HG02852 (cell line): ENCODE results near the gene WWC2.
"Not testable (repeated sequence)": the region's sequence is repeated elsewhere in the genome, so short reads cannot be mapped to it uniquely, and the experiment has no call there.

Source experiments
- ATAC-seq: cut with Tn5 transposase; IDR thresholded peaks from one replicate; pipeline ENCODE4 v1.9.1; 2021; ENCODE audit warnings: mild to moderate bottlenecking, moderate library complexity; ENCODE audit not compliant: unreplicated experiment

Gene WWC2

DNA sequence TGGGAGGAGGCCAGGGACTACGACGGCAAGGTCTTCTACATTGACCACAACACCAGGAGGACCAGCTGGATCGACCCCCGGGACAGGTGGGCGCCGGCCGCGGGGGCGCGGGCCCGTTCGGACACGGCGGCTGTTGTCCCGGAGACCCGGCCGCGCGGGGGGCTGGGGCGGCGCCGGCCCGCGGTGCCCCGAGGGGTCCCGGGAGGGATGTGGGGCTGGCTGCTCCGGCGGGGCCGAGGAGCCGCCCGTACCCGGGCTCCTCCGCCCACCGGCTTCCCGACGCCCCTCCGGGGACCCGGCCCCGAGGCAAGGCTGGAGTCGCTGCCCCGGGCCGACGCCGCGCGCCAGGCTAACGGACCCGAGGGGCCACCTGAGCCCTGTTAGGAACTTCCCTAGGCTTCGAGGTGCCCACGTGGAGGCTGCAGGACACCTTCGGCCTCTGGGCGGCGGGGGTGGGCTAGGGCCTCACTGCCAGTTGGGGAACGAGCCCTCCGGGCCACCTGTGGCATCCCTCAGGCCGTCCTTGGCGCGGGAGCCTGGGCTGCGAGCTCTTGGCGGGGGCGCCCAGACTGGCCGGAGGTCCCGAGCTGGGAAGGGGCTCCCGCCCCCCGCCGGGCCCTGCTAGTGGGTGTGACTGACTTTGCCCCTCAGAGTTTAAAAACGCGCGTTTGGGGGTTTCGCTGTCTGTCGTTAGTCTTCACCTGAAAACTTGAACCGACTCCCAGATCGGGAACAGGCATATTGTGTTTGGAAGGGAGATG, 660 bp downstream of the WWC2 start:
- ATAC-seq, result no peak

DNA sequence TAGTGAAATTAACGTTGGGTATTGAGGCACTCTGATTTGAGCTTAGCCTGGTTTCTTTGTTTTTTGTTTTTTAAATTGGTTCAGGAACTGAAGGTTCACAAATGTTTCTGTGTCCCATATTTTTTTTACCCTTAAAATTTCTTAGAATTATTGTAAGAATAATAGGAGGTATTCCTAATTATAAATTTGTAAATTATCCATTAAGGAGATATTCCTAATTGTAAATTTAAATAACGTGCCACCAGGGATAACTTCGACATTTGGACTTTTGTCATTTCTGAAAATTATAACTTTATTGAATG, 1.2 kb downstream of the WWC2 start:
- no peak for ATAC-seq

DNA sequence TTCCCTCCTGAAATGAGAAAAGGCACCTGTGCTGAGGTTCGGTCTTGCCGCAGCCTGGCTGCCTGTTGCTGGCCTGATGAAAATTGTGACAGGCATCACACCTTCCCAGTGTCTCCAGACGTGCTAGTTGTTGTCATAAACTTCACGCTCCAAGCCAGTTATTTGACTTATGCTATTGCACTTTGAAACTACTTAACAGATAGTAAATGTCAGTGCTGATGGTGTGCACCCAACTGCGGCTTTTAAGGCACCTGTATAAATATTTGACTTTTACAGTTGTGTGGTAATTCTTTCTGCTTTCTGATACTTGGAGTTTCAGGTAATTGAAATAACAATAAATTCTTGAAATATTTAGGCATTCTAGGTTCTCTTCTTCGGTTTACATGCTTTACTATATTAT, 1.8 kb downstream of the WWC2 start:
- ATAC-seq, result no peak

DNA sequence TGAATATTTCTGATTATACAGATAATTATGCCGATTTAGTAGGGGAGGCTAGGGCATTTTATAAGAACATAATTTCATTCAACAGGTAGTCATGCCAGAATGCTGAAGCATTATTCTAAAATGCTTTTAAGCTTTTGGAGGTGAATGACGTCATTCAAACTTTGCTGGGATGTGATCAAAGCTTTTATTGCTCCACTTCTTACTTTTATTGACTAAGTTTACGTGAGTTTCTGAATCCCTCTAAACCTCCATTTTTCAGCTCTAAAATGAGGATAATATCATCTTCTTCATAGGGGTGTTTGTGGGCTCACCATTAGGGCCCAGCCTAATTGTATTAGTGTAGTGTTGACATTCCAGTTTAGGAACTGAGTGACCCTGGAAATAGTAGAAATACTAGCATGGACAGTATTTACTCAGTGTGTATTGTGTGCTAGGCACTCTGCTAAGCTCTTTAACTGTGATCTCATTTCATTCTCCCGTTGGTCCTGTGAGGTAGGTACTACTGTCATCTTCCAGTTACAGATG, 3.0 kb downstream of the WWC2 start:
- ATAC-seq, result no peak

DNA sequence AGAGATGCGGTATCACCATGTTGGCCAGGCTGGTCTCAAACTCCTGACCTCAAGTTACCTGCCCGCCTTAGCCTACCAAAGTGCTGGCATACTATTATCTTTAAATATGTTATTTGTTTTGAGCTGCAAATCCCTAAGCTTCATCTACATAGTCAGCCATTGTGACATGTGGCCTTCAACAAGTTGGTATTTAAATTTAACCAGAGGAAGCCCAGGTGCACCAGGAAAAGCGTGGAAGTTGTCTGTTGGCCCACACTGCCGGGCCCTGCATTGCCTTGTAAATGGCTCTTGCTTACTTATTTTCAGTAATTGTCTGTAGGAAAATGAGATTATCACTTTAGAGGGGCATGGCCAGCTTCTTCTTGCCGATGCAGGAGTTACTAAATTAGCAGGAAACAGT, 6.0 kb downstream of the WWC2 start:
- no peak for ATAC-seq

DNA sequence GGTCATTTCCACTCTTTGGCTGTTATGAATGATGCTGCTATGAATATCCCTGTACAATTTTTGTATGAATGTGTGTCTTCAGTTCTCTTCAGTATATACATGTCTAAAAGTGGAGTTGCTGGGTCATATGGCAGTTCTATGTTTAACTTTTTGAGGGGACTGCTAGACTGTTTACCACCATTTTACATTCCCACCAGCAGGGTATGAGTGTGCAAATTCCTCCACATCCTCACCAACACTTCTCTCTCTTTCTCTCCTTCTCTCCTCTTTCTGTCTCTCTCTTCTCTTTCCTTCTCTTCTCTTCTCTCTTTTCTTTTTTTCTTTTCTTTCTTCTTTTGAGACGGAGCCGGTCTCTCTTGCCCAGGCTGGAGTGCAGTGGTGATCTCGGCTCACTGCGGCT, 7.8 kb downstream of the WWC2 start:
- no peak for ATAC-seq

DNA sequence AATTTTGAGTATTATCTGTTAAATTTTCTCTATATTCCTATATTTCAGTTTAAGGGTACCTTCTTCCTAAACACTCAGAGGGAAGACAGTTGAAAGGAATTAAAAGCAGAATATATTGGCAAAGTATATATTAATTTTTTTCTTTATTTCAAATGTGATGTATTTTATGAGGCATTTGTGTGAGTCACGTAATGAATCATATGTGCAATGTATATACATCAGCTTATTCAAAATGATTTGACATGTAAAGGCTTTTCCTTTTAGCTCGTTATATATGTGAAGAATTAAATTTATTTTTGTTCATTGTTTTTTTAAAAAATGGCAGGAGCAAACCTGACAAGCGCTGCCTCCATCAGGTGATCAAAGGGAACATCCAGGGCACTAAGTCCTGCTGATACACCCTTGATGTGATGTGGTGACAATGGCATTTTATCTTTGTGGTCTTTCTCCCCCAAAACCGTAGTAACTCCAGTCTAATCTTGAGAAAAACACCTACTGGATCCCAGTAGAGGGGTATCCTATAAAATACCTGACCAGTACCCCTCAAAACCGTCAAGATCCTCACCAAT, 8.9 kb downstream of the WWC2 start:
- ATAC-seq, result no peak

DNA sequence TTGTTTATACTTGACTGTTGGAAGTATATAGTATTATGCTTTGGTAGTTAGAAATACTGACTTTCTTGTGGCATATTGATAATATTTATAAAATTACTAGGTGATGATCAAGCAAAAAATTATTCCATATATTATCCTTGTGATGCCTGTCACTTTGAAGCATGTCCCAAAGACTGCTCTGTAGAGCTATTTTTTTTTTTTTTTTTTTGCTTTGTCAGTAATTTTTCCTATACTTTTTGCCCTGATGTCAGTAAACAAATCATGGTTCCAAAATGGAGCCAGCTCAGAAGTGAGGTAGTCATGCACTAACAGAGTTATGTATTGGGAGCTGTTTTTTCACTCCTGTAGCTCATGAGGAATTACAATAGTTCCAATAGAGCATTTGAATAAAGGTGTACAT, 11.2 kb downstream of the WWC2 start:
- ATAC-seq, result no peak

DNA sequence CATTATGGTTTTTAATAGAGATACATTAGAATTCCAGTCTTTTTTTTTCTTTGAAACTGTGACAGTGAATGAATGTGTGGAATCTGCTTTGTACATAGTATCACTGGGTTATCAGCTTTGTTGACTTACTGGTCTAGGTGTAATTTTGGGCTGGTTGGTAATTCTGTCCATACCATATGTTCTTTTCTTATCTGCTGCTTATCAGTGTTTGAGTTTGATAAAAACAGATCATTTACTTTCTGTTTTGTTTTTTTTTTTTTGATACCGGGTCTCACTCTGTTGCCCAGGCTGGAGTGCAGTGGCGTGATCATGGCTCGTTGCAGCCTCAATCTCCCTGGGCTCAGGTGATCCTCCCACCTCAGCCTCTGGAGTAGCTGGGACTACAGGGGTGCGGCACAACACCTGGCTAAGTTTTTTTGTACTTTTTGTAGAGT, 12.4 kb downstream of the WWC2 start:
- ATAC-seq, result no peak

DNA sequence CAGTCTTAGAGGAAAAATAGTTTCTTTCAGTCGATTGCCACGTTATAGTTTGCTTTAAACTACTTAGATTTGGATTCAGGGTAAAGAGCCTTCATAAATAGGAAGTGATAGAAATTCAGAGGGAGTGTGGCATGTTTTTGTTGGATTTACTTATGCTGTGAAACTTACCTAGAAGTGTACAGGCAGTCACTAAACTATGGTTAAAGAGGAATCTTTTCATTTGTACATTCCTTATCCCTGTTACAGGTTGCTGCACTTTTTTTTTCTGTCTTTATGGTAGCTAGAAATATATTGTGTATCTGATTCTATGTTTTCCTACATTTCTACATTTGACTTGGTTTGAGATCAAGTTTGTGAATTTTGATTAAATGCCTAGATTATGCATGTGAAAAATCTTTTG, 19.1 kb downstream of the WWC2 start:
- ATAC-seq, result no peak

DNA sequence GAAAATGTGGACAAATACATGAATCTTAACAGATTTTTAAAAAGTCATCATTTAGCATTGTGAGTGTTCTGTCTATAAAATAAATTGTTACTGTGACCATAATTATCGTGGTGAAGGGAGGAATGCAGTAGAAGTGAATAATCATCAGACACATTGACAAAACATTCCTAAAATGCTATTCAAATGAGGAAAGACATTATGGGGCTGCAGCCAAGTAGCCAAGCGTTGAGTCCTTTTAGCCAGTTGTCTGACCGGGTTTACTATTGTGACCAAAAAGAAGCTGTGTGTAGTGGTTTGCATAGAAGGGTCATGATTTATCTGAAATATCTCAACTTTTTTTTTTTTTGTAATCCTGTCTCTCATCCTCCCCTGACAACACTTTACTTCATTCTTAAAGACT, 19.5 kb downstream of the WWC2 start:
- ATAC-seq, result no peak

DNA sequence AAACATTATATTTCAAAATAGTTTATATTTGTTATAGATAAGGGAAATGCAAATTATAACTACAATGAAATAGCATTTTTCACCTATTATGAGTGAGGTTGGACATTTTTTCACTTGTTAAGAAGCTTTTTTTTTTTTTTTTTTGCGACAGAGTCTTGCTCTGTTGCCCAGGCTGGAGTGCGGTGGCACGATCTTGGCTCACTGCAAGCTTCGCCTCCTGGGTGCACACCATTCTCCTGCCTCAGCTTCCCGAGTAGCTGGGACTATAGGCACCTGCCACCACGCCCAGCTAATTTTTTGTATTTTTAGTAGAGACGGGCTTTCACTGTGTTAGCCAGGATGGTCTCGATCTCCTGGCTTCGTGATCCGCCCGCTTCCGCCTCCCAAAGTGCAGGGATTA, 22.6 kb downstream of the WWC2 start:
- ATAC-seq, result not testable (repeated sequence)

DNA sequence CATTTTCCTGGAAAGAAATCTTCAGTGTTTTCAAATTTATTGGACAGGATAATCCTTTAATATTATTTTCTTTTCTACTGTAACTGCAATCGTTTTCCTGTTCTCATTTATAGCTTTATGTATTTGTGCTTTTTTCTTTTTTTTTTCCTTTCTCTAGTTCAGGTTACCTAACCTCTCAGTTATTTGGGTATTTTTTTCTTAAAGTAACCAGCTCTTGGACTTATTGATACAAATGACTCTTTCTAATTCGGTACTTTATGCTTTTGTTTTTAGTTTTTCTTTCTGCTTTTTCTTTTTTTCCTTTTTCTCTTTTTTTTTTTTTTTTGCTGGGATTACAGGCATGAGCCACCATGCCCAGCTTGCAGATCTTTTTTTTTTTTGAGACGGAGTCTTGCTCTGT, 25.2 kb downstream of the WWC2 start:
- ATAC-seq, result no peak

DNA sequence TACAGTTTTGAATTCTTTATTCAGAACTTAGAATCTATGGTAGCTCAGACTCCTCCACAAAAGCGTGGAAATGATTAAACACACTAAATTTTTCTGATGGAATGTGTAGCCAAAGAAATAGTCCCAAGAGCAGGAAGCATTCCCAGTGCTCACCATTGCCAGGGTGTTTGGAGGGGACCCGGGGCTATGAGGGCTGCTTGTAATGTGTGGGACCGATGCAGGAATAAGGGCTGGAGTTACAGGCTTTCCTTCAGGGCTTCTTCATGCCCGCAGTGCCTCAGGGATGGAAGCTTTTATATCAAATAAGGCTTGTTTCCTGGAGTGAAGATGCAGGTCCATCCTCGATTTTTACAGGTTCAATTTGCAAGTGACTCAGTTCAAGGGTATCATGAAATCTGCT, 25.8 kb downstream of the WWC2 start:
- ATAC-seq, result no peak

DNA sequence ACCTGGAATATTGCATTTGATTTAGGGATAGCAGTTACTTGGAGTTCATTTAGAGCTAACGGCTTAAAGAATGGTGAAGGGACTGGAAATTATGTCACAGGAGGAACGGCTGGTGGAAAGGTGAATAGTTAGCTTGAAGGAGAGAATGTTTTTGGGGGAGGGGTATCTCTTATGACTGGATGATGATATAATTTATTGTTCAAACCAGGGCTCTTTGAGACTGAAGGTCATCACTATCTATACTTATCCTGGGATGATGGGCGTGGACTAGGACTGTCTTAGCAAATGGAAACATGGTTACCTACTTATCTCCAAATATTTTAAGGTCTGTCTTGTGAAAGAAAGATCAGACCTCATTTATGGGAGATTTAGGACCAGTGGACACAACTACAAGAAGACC, 30.1 kb downstream of the WWC2 start:
- no peak for ATAC-seq

DNA sequence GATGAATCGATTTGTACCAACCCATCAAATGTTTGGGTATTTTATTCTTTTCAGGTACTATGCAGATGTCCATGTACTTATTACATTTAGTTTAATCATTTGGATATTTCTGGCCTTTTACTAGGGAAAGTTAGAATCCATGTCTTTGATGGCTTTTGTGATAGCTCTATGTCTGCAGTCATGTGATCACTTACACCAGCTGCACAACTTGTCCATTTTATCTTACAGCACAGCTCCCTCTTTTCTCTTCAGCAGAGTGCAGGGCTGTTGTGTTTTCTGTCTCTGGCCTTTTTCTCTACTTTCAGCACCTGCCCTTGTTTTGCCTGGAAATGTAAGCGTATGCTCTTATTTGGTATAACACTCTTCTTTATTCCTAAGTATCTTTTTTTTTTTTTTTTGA, 30.6 kb downstream of the WWC2 start:
- no peak for ATAC-seq

DNA sequence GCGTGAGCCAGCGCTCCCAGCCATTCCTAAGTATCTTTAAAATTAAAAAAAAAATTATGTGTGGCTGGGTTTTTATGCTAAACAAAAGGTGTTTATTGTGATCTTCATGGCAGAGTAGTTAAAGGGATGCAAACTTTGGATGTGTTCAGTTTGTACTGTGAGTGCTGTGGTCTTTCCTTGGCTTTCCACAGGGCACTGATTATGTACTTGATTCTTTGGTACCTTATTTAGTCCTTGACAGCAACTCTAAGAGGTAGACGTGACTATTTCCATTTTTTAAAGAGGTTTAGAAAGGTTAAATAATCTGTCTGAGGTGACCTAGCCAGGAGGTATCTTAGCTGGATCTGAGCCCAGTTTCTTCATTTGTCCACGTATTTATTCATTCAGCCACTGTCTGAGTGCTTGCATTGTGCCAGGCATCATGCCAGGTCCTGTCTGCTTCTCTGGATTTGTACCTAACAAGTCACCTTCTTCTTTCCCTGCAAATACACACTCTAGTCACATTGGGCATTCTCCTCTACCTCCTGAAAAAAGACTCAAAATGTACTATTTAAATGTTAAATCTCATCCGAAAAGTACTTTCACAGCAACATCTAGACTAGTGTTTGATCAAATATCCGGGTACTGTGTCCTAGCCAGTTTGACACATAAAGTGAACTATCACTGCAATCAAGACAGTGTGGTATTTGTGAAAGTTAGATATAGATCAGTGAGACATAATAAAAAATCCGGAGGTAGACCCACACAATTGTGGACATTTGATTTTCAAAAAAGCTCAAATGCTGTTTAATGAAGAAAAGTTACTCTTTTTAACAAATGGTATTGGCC, 31.5 kb downstream of the WWC2 start:
- ATAC-seq, result no peak

DNA sequence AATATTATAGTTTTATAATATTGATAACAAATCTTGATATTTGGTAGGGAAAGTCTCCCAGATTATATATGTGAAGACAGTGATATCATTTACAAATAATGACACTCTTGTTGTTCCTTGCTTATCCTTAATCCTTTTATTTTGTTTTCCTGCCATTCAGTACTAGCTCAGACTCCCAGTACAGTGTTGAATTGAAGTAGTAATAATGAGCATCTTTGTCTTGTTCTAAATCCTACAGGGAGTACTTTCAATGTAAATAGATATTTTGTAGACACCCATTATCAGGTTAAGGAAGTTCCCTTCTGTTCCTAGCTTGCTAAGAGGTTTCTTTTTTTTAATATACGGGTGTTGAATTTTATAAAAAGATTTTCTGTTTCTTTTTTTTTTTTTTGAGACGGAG, 33.0 kb downstream of the WWC2 start:
- ATAC-seq, result no peak

DNA sequence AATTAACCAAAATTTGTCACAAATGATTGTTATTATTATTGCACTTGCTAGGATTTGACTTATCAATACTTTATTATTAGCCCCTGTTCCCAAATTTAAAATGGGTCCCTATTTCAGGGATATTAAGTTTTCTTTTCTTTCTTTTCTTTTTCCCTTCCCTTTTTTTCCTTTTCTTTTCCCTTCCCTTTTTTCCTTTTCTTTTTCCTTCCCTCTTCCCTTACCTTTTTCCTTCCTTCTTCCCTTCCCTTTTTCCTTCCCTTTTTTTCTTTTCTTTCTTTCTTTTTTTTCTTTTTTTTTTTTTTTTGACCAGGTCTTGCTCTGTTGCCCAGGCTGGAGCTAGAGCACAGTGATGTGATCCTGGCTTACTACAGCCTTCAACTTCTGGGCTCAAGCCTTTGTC, 33.8 kb downstream of the WWC2 start:
- ATAC-seq, result no peak

DNA sequence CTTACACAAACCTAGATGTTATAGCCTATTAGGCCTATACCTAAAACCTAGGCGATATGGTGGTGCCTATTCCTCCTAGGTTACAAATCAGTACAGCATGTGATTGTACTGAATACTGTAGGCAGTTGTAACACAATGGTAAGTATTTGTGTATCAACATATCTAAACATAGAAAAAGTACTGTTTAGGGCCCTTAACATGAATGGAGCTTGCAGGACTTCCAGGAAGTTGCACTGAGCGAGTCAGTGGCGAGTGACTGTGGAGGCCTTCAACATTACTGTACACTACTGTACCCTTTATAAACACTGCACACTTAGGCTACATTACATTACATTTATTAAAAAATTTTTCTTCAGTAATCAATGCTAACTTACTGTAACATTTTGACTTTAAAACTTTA, 37.8 kb downstream of the WWC2 start:
- ATAC-seq, result no peak

DNA sequence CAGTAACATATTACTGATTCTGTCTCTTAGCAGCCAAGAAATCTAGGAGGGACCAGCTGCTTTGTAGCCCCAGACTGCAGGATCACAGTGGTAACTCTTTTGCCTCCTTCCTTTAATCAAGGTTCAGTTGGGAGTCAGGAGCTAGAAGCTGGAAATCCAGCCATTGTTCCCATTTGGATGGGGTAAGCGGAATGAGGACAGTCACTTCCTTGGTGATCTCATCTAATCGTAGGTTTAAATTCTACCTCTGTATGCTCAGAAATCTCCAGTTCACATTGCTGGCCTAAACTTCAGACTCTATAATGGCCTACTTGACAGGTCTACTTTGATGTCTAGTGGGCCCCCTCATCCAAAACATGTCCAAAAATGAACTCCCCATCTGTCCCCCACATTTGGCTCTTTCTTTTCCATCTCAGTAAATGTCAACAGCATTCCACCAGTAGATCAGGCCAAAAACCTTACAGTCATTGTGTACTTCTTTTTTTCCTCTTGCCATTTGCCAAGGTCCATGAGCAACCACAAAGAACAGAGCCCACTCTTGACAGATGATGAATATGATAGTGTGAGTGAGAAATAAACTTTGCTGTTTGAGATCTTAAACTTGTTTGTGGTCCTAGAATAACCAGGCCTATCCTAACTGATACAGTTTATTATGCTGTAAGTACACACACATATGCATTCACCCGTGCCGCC, 40.1 kb downstream of the WWC2 start:
- no peak for ATAC-seq
